Measurements from ENCODE around the gene VWF.

Gene VWF

GRCh38 chr12:5945071-5946008, 179.1 kb downstream of the VWF start, which contains the start of gene ANO2:
Gene ANO2 (minus strand): TSS chr12:5945259. CDS start chr12:5945217, 42 bp downstream.
- no peak for DNase-seq (ENCODE audit: low spot score)
- POLR2A ChIA-PET (ENCODE audit: low non-redundant PET), result no interaction called here
- TF ChIP-seq CTCF (conservative IDR thresholded peaks at IDR 0.05; ENCODE audit: low read depth), result no peak
- H3K27ac ChIP-seq, result no peak within 1 kb of the TSS
- CTCF ChIA-PET, result no interaction called here

- no peak for TF ChIP-seq CTCF (conservative IDR thresholded peaks at IDR 0.05; ENCODE audit: low read depth)
- POLR2A ChIA-PET (ENCODE audit: low non-redundant PET), result no interaction called here
- CTCF ChIA-PET, result interaction anchor here (0.6 kb wide), 1 partner anchor 1298 kb away, joined by 3 read pairs; no protein-coding TSS in a partner anchor
- no peak for DNase-seq (ENCODE audit: low spot score)
- no peak overlapping the region for H3K27ac ChIP-seq
These were observed 179.8 kb downstream of the VWF start for GRCh38 chr12:5944688-5945070.

GRCh38 chr12:5944053-5944452, 180.4 kb downstream of the VWF start:
- no peak for TF ChIP-seq CTCF (conservative IDR thresholded peaks at IDR 0.05; ENCODE audit: low read depth)
- no peak for DNase-seq (ENCODE audit: low spot score)
- no peak overlapping the region for H3K27ac ChIP-seq
- CTCF ChIA-PET, result interaction anchor here (0.6 kb wide), 1 partner anchor 1297 kb away, joined by 3 read pairs; no protein-coding TSS in a partner anchor
- POLR2A ChIA-PET (ENCODE audit: low non-redundant PET), result no interaction called here

- TF ChIP-seq CTCF (conservative IDR thresholded peaks at IDR 0.05; ENCODE audit: low read depth), result no peak
- no peak for DNase-seq (ENCODE audit: low spot score)
- POLR2A ChIA-PET (ENCODE audit: low non-redundant PET), result no interaction called here
- H3K27ac ChIP-seq, result no peak overlapping the region
- CTCF ChIA-PET, result interaction anchor here (0.6 kb wide), 1 partner anchor 1908 kb away, joined by 3 read pairs; no protein-coding TSS in a partner anchor
These were observed 182.6 kb downstream of the VWF start for GRCh38 chr12:5941907-5942306.

- no peak for TF ChIP-seq CTCF (conservative IDR thresholded peaks at IDR 0.05; ENCODE audit: low read depth)
- H3K27ac ChIP-seq, result no peak overlapping the region
- POLR2A ChIA-PET (ENCODE audit: low non-redundant PET), result no interaction called here
- CTCF ChIA-PET, result no interaction called here
- no peak for DNase-seq (ENCODE audit: low spot score)
These were observed 196.5 kb downstream of the VWF start for GRCh38 chr12:5927732-5928516.

- DNase-seq (ENCODE audit: low spot score), result no peak
- no peak for TF ChIP-seq CTCF (conservative IDR thresholded peaks at IDR 0.05; ENCODE audit: low read depth)
- ChIA-PET CTCF (no interaction called here), POLR2A (ENCODE audit: low non-redundant PET) (no interaction called here)
- H3K27ac ChIP-seq, result no peak overlapping the region
These were observed 198.8 kb downstream of the VWF start for GRCh38 chr12:5925646-5926045.

Data from RWPE1 (cell line).